IPS-15b (cell line): Measurements from ENCODE around the gene ANKRD27.
"Not testable (repeated sequence)": the region's sequence is repeated elsewhere in the genome, so short reads cannot be mapped to it uniquely, and the experiment has no call there.

Source experiments
- H3K27me3 ChIP-seq: one replicate; pipeline ENCODE4 v1.6.1; 2013; ENCODE audit warnings: low read length; ENCODE audit not compliant: control insufficient read depth, insufficient read depth
- H3K36me3 ChIP-seq: one replicate; pipeline ENCODE4 v1.6.1; 2013; ENCODE audit warnings: low read length; ENCODE audit not compliant: control insufficient read depth, insufficient read depth
- H3K4me1 ChIP-seq: one replicate; pipeline ENCODE4 v1.6.1; 2013; ENCODE audit warnings: mild to moderate bottlenecking, low read length; ENCODE audit not compliant: control insufficient read depth, insufficient read depth
- H3K4me3 ChIP-seq: one replicate; pipeline ENCODE4 v1.5.1; 2013; ENCODE audit warnings: low read depth, low read length
- H3K9ac ChIP-seq: one replicate; pipeline ENCODE4 v1.6.1; 2013; ENCODE audit warnings: low read depth, mild to moderate bottlenecking, low read length
- H3K9me3 ChIP-seq: one replicate; pipeline ENCODE4 v1.6.1; 2013; ENCODE audit warnings: mild to moderate bottlenecking, low read length; ENCODE audit not compliant: control insufficient read depth, insufficient read depth

ANKRD27 gene

GRCh38 chr19:32595491-32595890 lies 79.5 kb downstream of the ANKRD27 start:
- H3K4me1 ChIP-seq, result no peaks in the 10 kb centered on the region
- H3K36me3 ChIP-seq, result peaks cover 12% of the 10 kb centered on the region
- H3K9me3 ChIP-seq, result no peaks in the 10 kb centered on the region
- no peak overlapping the region for H3K4me3 ChIP-seq
- no peaks in the 10 kb centered on the region for H3K27me3 ChIP-seq
- H3K9ac ChIP-seq, result no peak overlapping the region

DNA sequence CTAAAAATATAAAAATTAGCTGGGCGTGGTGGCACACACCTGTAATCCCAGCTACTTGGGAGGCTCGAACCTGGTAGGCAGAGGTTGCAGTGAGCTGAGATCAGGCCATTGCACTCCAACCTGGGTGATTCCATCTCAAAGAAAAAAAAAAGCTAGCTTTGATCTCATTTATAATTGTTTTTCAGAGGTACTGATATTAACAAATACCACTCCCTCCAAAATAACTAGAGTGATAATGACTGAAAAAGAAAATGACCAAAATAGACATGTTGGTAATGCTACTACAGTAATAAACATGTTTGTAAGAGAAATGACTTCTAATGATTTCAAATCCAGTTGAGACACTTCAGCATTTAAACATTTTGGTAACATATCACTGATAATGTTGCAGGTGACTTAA lies 81.0 kb downstream of the ANKRD27 start:
- Histone ChIP-seq H3K4me3 (no peak overlapping the region), H3K36me3 (peaks cover 12% of the 10 kb centered on the region), H3K9ac (no peak overlapping the region), H3K4me1 (no peaks in the 10 kb centered on the region), H3K27me3 (no peaks in the 10 kb centered on the region), H3K9me3 (no peaks in the 10 kb centered on the region)

- H3K4me1 ChIP-seq, H3K9me3 ChIP-seq, H3K27me3 ChIP-seq, H3K9ac ChIP-seq, H3K4me3 ChIP-seq: not testable (repeated sequence)
- H3K36me3 ChIP-seq, result peaks cover 18% of the 10 kb centered on the region
These were observed 87.1 kb downstream of the ANKRD27 start for GRCh38 chr19:32587747-32588504.

DNA sequence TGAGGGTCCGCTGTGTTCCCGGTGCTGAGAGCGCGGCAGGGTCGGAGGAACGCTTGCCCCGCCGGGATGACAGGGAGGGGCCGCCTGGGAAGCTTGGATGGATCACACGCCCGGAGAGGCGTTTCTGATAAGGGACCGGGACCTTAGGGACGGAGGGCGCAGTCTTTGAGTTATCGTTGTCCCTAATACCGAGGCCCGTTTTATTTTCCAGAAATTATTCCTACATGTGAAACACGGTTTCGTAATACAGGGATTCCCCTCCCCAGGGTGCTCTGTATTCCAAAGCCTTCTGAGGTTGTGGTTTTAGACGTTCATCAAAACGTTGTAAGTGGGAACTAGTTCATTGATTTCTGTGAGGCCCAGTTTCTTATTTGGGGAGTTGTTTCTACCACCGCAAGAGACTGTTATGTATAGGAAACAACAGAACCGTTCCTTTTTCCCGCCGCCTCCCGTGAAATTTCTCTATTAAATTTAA lies 93.2 kb downstream of the ANKRD27 start:
- Histone ChIP-seq H3K36me3 (peaks cover 13% of the 10 kb centered on the region), H3K4me3 (peak overlapping the region; percentile 64), H3K27me3 (peaks cover 13% of the 10 kb centered on the region), H3K9me3 (no peaks in the 10 kb centered on the region), H3K9ac (peak overlapping the region; percentile 88), H3K4me1 (no peaks in the 10 kb centered on the region)

- Histone ChIP-seq H3K4me3 (peak within 1 kb of the TSS; percentile 64), H3K36me3 (peaks cover 8% of the 10 kb centered on the region), H3K9ac (peak within 1 kb of the TSS; percentile 88), H3K4me1 (no peaks in the 10 kb centered on the region), H3K9me3 (no peaks in the 10 kb centered on the region), H3K27me3 (peaks cover 13% of the 10 kb centered on the region)
These were observed 93.9 kb downstream of the ANKRD27 start, which contains the start of gene PDCD5 for GRCh38 chr19:32580901-32581704. Gene PDCD5 (plus strand): TSS chr19:32581190. CDS start chr19:32581262, 72 bp downstream.

GRCh38 chr19:32580353-32580900 lies 94.6 kb downstream of the ANKRD27 start:
- H3K9me3 ChIP-seq, result no peaks in the 10 kb centered on the region
- H3K9ac ChIP-seq, result peak overlapping the region; percentile 3
- H3K36me3 ChIP-seq, result peaks cover 6% of the 10 kb centered on the region
- peaks cover 13% of the 10 kb centered on the region for H3K27me3 ChIP-seq
- no peaks in the 10 kb centered on the region for H3K4me1 ChIP-seq
- peak overlapping the region; percentile 64 for H3K4me3 ChIP-seq

DNA sequence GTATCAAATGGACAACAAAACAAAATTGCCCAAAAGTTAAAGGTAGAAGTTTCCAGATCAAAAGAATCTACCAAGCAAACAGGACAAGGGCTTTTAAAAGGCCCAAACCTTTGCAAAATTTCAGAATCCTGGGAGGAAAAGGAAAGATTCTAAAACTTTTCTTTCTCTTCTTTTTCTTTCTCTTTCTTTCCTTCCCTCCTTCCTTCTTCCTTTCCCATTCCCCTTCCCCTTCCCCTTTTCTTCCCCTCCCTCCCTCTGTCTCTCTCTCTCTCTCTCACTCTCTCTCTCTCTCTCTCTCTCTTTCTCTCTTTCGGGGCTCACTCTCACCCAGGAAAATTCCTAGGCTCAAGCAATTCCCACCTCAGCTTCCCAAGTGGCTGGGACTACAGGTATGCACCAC lies 98.2 kb downstream of the ANKRD27 start:
- Histone ChIP-seq H3K9ac (no peak overlapping the region), H3K27me3 (peaks cover 13% of the 10 kb centered on the region), H3K4me3 (no peak overlapping the region), H3K36me3 (no peaks in the 10 kb centered on the region), H3K4me1 (no peaks in the 10 kb centered on the region), H3K9me3 (no peaks in the 10 kb centered on the region)

DNA sequence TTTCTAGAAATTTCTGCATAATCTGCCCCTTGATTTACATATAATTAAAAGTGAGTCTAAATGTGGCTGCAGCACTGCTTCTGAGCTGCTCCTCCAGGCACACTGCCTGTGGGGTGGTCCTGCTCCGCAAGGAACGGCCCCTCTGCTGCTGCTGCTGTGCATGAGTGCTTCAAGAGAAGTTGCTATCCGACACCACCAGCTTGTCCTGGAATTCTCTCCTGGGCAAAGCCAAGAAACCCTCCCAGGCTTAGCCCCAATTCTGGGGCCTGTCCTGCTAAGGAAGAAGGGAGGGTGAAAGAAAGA lies 101.5 kb downstream of the ANKRD27 start:
- H3K4me1 ChIP-seq, result no peaks in the 10 kb centered on the region
- H3K4me3 ChIP-seq, result no peak overlapping the region
- no peak overlapping the region for H3K9ac ChIP-seq
- no peaks in the 10 kb centered on the region for H3K9me3 ChIP-seq
- H3K36me3 ChIP-seq, result no peaks in the 10 kb centered on the region
- H3K27me3 ChIP-seq, result peaks cover 6% of the 10 kb centered on the region

DNA sequence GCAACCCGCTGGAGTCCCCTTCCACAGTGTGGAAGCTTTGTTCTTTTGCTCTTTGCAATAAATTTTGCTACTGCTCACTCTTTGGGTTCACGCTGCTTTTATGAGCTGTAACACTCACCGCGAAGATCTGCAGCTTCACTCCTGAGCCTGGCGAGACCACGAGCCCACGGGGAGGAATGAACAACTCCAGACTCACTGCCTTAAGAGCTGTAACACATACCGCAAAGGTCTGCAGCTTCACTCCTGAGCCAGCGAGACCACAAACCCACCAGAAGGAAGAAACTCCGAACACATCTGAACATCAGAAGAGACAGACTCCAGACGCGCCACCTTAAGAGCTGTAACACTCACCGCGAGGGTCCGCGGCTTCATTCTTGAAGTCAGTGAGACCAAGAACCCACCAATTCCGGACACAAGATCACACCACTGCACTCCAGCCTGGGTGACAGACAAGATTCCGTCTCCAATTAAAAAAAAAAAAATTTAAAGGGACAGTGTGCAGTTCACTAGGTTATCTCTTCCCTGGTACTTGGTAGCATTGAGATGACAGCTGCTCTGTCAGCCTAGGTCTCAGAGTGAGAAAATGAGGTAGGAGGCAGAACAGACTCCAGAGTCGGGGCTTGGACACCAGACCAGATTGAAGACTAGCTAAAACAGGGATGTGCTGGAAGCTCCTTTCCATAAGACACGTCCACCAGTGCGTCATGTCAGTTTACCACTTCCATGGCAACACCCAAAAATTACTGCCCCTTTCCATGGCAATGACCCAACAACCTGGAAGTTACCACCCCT lies 102.1 kb downstream of the ANKRD27 start:
- H3K9me3 ChIP-seq, H3K36me3 ChIP-seq, H3K27me3 ChIP-seq, H3K9ac ChIP-seq, H3K4me1 ChIP-seq, H3K4me3 ChIP-seq: not testable (repeated sequence)

DNA sequence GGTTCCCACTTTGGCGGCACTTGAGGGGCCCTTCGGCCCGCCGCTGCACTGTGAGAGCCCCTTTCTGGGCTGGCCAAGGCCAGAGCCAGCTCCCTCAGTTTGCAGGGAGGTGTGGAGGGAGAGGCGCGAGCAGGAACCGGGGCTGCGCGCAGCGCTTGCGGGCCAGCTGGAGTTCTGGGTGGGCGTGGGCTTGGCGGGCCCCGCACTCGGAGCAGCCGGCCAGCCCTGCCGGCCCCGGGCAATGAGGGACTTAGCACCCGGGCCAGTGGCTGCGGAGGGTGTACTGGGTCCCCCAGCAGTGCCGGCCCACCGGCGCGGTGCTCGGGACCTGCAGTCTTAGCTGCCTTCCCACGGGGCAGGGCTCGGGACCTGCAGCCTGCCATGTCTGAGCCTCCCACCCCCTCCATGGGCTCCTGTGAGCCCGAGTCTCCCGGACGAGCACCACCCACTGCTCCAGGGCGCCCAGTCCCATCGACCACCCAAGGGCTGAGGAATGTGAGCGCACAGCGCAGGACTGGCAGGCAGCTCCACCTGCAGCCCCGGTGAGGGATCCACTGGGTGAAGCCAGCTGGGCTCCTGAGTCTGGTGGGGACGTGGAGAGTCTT lies 103.4 kb downstream of the ANKRD27 start:
- H3K9ac ChIP-seq, H3K36me3 ChIP-seq: not testable (repeated sequence)

DNA sequence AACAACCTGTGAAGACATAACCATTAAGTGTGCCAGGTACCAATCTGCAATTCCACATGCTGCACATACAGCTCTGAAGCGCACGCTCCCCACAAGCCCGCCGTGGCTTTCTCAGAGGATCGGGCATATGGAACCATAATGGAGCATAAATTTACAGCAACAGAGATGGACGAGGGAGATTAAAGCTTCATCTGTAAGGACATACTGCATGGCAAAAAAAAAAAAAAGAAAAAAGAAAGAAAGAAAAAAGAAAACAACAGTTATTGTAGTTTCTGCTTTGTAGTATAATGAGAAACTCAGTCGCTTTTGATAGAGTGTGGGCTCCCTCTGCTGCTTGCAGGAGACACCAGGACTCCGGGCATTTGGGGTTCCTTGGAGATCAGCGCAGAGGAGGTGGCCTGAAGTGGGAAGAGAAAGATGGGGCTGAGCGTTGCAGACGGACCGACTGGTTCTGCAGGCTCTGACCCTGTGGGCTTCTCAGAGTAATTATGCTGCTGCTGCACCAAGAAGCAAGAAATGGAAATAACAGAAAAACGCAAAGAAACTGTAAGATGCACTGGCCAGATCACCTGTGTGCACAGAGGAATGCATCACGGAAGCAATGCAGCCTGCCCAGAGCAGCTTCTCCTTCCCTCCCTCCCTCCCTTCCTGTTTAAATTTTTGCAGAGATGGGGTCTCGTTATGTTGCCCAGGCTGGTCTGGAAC lies 104.7 kb downstream of the ANKRD27 start:
- H3K36me3 ChIP-seq, result no peaks in the 10 kb centered on the region
- no peaks in the 10 kb centered on the region for H3K4me1 ChIP-seq
- no peaks in the 10 kb centered on the region for H3K9me3 ChIP-seq
- H3K27me3 ChIP-seq, result no peaks in the 10 kb centered on the region
- no peak overlapping the region for H3K4me3 ChIP-seq
- H3K9ac ChIP-seq, result no peak overlapping the region

More for the DNA sequence above, 103.4 kb downstream of the ANKRD27 start:
- H3K27me3 ChIP-seq, H3K4me1 ChIP-seq, H3K4me3 ChIP-seq, H3K9me3 ChIP-seq: not testable (repeated sequence)
